HepG2 (cell line): ENCODE measurements around the gene RAET1L. TPM values are rescaled to one million over a fixed set of nuclear protein-coding genes. Genes with fewer than 3 reads are reported as not detected.

Source experiments
- ATAC-seq: fragments of 200-7000 bp; cut with Tn5 transposase; 3 replicates; pipeline ENCODE4 v1.9.1; 2020; ENCODE audit warnings: mild to moderate bottlenecking, moderate library complexity
- BruUV-seq: library from RNA; stranded (reverse); fragments of 400-500 nt; replicated peaks from 2 replicates; lab custom pipeline; 2021; lab: Mats Ljungman, UMichigan
- CTCF ChIA-PET: fragments of 300-600 bp; formaldehyde crosslinking; extraction: SDS; loops from one replicate; lab custom pipeline; 2021; ENCODE audit warnings: low total read pairs, inconsistent platforms, low intra/inter-chr PET ratio; lab: Yijun Ruan, JAX
- POLR2A ChIA-PET: fragments of 350-600 bp; sonication (Branson Sonifier 250); formaldehyde crosslinking; loops from one replicate; lab custom pipeline; 2020; ENCODE audit warnings: antibody characterized with exemption, inconsistent platforms; lab: Yijun Ruan, JAX
- DNase-seq: peaks from one replicate; pipeline ENCODE4 v3.0.0-alpha.2; 2015; ENCODE audit warnings: low spot score
- FAIRE-seq: peaks from 3 replicates; lab custom pipeline; 2011; peaks lifted over from hg19 to GRCh38; lab: Jason Lieb, UNC
- H2AFZ ChIP-seq: one replicate; pipeline ENCODE4 v1.6.1; 2011; ENCODE audit warnings: low read length, inconsistent platforms
- H3K27ac ChIP-seq: fragments of 300-600 bp; 3 replicates; pipeline ENCODE4 v1.8.0; 2011; ENCODE audit warnings: mixed run types, mild to moderate bottlenecking, mixed read lengths, low read length, inconsistent platforms; ENCODE audit not compliant: insufficient read depth; ENCODE audit errors: extremely low read length
- H3K27me3 ChIP-seq, 2 experiments: fragments of 200-600 bp in 1 of 2; 2 replicates in 1 of 2; 3 replicates in 1 of 2; pipeline versions ENCODE4 v1.6.0 to v1.8.0; 2011; ENCODE audit warnings: low read length in 2 of 2, mild to moderate bottlenecking in 2 of 2, moderate library complexity in 2 of 2, inconsistent platforms in 1 of 2; ENCODE audit not compliant: insufficient read depth in 2 of 2, control insufficient read depth in 1 of 2
- H3K36me3 ChIP-seq, 2 experiments: fragments of 200-600 bp in 1 of 2; replicated peaks in 1 of 2; 2 replicates in 1 of 2; 3 replicates in 1 of 2; pipeline versions ENCODE4 v1.5.1 to v1.8.0; 2011; ENCODE audit warnings: low read length in 2 of 2, inconsistent platforms in 1 of 2; ENCODE audit not compliant: insufficient read depth in 2 of 2, control insufficient read depth in 1 of 2
- H3K4me1 ChIP-seq: 2 replicates; pipeline ENCODE4 v1.5.1; 2012; ENCODE audit warnings: low read length, inconsistent platforms; ENCODE audit not compliant: insufficient read depth
- H3K4me2 ChIP-seq: 2 replicates; pipeline ENCODE4 v1.6.0; 2011; ENCODE audit warnings: low read depth, low read length, inconsistent platforms
- H3K4me3 ChIP-seq, 3 experiments: fragments of 200-600 bp in 1 of 3; sonication (generic), shearing (Covaris generic) in 1 of 3; replicated peaks in 1 of 3; 2 replicates each; pipeline ENCODE4 v1.5.1; 2011 to 2016; ENCODE audit warnings: low read length in 3 of 3, inconsistent platforms in 2 of 3, low read depth in 2 of 3, mild to moderate bottlenecking in 2 of 3, control low read depth in 1 of 3, mixed read lengths in 1 of 3; ENCODE audit not compliant: insufficient read depth in 1 of 3
- H3K79me2 ChIP-seq: one replicate; pipeline ENCODE4 v1.6.1; 2011; ENCODE audit warnings: low read length, inconsistent platforms; ENCODE audit not compliant: insufficient read depth
- H3K9ac ChIP-seq: 2 replicates; pipeline ENCODE4 v1.6.0; 2011; ENCODE audit warnings: mild to moderate bottlenecking, low read depth, low read length, inconsistent platforms; ENCODE audit not compliant: insufficient read depth
- H3K9me3 ChIP-seq: 2 replicates; pipeline ENCODE4 v1.5.1; 2012; ENCODE audit warnings: mild to moderate bottlenecking, low read length
- H4K20me1 ChIP-seq: 2 replicates; pipeline ENCODE4 v1.6.0; 2011; ENCODE audit warnings: inconsistent platforms, mild to moderate bottlenecking, low read length, moderate library complexity; ENCODE audit not compliant: insufficient read depth
- CBX5 ChIP-seq: sonication (generic); formaldehyde crosslinking; IDR thresholded peaks from 2 replicates; pipeline ENCODE4 v1.4.0; 2020; ENCODE audit warnings: missing genetic modification reagents, borderline replicate concordance
- MIER3 ChIP-seq: IDR thresholded peaks from 2 replicates; pipeline ENCODE4 v1.6.1; 2016; ENCODE audit warnings: missing compliant biosample characterization, borderline replicate concordance
- PLRG1 ChIP-seq: fragments of 450-650 bp; conservative IDR thresholded peaks from 2 replicates; pipeline ENCODE4 v1.6.1; 2016
- POLR2G ChIP-seq: fragments of 200-400 bp; formaldehyde crosslinking; IDR thresholded peaks from 2 replicates; pipeline ENCODE4 v1.6.1; 2018; ENCODE audit warnings: mild to moderate bottlenecking, low read depth, low read length, moderate library complexity
- RAD21 ChIP-seq: fragments of 450-650 bp; formaldehyde crosslinking; IDR thresholded peaks from 2 replicates; pipeline ENCODE4 v1.5.0; 2020; ENCODE audit warnings: mild to moderate bottlenecking
- SIN3A ChIP-seq: IDR thresholded peaks from 2 replicates; pipeline ENCODE4 v1.6.1; 2011; ENCODE audit warnings: low read depth, mild to moderate bottlenecking, control low read depth, low read length, borderline replicate concordance
- SOX5 ChIP-seq: IDR thresholded peaks from 2 replicates; pipeline ENCODE4 v1.6.1; 2016; ENCODE audit warnings: borderline replicate concordance
- ZNF562 ChIP-seq: sonication (generic); formaldehyde crosslinking; IDR thresholded peaks from 2 replicates; pipeline ENCODE4 v1.8.0; 2022; ENCODE audit warnings: missing genetic modification reagents, borderline replicate concordance
- WGBS: methylation state at CpG from one replicate; pipeline ENCODE4 v1.1.6; 2017; ENCODE audit warnings: low lambda C conversion rate; 5-methylcytosine and 5-hydroxymethylcytosine counted together
- in situ Hi-C: cut with HindIII; loops from 2 replicates; pipeline ENCODE4 v1.10.0; 2017; ENCODE audit warnings: low pct_unique_long_range_greater_than_20kb; ENCODE audit not compliant: extremely low pct_ligation_motif_present
- intact Hi-C: fragments of 100-400 bp; cut with micrococcal nuclease; formaldehyde crosslinking; loops from one replicate; pipeline ENCODE4 v1.10.0; 2022; ENCODE audit not compliant: unreplicated experiment
- polyA plus RNA-seq, 8 experiments: library from polyadenylated mRNA; depleted of rRNA in 3 of 8; stranded (reverse) in 7 of 8; unstranded in 1 of 8; fragments of >200 nt; fragmentation: Illumina TruSeq in 4 of 8; extraction: Trizol in 4 of 8; gene quantifications; 2 replicates each; pipeline versions ENCODE4 v1.2.1 to v1.2.3, GENCODE V29; 2011 to 2016; ENCODE audit warnings: low read depth in 4 of 8, missing spikeins in 1 of 8, mixed read lengths in 1 of 8; ENCODE audit not compliant: insufficient read depth in 1 of 8
- total RNA-seq, 5 experiments: library from RNA; depleted of rRNA; stranded (reverse); fragments of >200 nt; fragmentation: Illumina TruSeq; extraction: Trizol; gene quantifications; 2 replicates each; pipeline ENCODE4 v1.2.3, GENCODE V29; 2016; ENCODE audit warnings: low read depth in 1 of 5
- TF ChIP-seq, protein P1 (sequence below): sonication (generic); formaldehyde crosslinking; IDR thresholded peaks from 2 replicates; pipeline ENCODE4 v1.5.1; 2020; ENCODE audit warnings: mild to moderate bottlenecking, missing genetic modification reagents, borderline replicate concordance
- TF ChIP-seq, protein P2 (sequence below): IDR thresholded peaks from 2 replicates; pipeline ENCODE4 v1.6.1; 2016; ENCODE audit warnings: low read depth, missing genetic modification reagents, missing compliant biosample characterization
- TF ChIP-seq, protein P3 (sequence below): sonication (generic); formaldehyde crosslinking; IDR thresholded peaks from 2 replicates; pipeline ENCODE4 v1.8.1; 2022; ENCODE audit warnings: mild to moderate bottlenecking, missing genetic modification reagents
- TF ChIP-seq, protein P4 (sequence below): sonication (generic); formaldehyde crosslinking; conservative IDR thresholded peaks from 2 replicates; pipeline ENCODE4 v1.5.0; 2020; ENCODE audit warnings: missing genetic modification reagents
- TF ChIP-seq, protein P5 (sequence below): sonication (generic); formaldehyde crosslinking; IDR thresholded peaks from 2 replicates; pipeline ENCODE4 v1.4.0; 2020; ENCODE audit warnings: mild to moderate bottlenecking, missing genetic modification reagents

Gene RAET1L
- total and polyA plus RNA-seq, 2 of the 13 experiments (the other 11 are each of a cell fraction or from before 2014, with no cell fraction given) = not detected

DNA sequence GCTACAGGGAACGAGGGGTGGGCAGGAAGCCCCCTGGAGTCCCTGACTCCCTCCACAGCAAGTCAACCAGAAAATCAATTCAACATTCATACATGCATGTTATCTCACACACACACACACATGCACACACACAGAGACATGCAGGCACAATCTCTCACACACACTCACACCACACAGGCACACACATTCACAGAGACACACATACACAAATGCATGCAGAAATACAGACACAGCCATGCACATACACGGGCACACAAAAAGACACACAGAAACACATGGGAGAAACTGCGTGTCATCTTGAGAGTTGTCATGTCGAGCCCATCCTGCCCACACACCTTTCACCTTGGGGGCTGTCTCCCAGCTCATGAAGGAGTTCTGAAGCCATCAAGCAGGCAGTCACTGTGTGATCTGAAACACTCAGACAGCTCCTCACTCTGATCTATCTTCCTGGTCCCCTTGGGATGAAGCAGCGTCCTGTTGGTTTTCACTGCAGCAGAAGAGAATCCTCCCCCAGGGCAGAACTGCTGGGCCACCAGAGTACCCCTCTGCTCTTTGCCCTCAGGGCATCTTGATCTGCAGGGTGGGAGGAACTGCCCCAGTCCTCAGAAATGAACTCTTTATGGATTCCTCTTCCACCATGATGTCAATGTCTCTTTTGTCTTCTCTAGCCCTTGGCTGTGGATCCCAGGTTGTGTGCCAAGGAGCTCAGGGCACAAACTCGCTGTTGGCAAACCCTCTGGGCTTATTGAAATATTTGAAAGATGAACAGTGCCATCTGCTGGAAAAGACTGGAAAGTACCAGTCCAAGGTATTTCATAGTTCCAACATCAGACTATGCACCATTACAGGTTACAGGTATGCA, 8.8 kb downstream of the RAET1L start:
- H3K79me2 ChIP-seq = no peaks in the 10 kb centered on the region
- H3K36me3 ChIP-seq = no peaks in the 10 kb centered on the region
- peaks cover 4 to 30% of the 10 kb centered on the region in 2 experiments for H3K27me3 ChIP-seq
- DNase-seq (peak; percentile 69), ATAC-seq (peak; percentile 83), FAIRE-seq (peak; percentile 86)
- no peak overlapping the region for H3K27ac ChIP-seq
- CTCF ChIA-PET = interaction anchor here (1.3 to 3.9 kb wide), 6 partner anchors 9 to 182 kb away, joined by 3 to 64 read pairs (median 6); no protein-coding TSS in a partner anchor
- no peaks in the 10 kb centered on the region for H3K4me1 ChIP-seq
- no peak overlapping the region for H3K4me3 ChIP-seq
- no TSS peak for BruUV-seq
- H3K4me2 ChIP-seq = no peak overlapping the region
- no peaks in the 10 kb centered on the region for H3K9me3 ChIP-seq
- 2% methylated on average over 6 of the region's 6 CpGs for WGBS
- no peaks in the 10 kb centered on the region for H4K20me1 ChIP-seq
- in situ Hi-C loops = no loop called here
- no peak overlapping the region for H3K9ac ChIP-seq
- H2AFZ ChIP-seq = no peak overlapping the region
- intact Hi-C loops = loop anchor here (1.0 to 2.0 kb wide), 2 partner anchors 82 to 176 kb away; no protein-coding TSS in a partner anchor
- POLR2A ChIA-PET = no interaction called here
- TF ChIP-seq SOX5 (CRISPR knock-in tag) = no peak
- TF ChIP-seq POLR2G = no peak
- TF ChIP-seq, protein P1, sequence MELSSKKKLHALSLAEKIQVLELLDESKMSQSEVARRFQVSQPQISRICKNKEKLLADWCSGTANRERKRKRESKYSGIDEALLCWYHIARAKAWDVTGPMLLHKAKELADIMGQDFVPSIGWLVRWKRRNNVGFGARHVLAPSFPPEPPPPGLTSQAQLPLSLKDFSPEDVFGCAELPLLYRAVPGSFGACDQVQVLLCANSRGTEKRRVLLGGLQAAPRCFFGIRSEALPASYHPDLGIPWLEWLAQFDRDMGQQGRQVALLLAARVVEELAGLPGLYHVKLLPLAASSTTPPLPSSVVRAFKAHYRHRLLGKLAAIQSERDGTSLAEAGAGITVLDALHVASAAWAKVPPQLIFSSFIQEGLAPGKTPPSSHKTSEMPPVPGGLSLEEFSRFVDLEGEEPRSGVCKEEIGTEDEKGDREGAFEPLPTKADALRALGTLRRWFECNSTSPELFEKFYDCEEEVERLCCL (CRISPR knock-in tag) = no peak
- TF ChIP-seq CBX5 = no peak
- TF ChIP-seq, protein P2, sequence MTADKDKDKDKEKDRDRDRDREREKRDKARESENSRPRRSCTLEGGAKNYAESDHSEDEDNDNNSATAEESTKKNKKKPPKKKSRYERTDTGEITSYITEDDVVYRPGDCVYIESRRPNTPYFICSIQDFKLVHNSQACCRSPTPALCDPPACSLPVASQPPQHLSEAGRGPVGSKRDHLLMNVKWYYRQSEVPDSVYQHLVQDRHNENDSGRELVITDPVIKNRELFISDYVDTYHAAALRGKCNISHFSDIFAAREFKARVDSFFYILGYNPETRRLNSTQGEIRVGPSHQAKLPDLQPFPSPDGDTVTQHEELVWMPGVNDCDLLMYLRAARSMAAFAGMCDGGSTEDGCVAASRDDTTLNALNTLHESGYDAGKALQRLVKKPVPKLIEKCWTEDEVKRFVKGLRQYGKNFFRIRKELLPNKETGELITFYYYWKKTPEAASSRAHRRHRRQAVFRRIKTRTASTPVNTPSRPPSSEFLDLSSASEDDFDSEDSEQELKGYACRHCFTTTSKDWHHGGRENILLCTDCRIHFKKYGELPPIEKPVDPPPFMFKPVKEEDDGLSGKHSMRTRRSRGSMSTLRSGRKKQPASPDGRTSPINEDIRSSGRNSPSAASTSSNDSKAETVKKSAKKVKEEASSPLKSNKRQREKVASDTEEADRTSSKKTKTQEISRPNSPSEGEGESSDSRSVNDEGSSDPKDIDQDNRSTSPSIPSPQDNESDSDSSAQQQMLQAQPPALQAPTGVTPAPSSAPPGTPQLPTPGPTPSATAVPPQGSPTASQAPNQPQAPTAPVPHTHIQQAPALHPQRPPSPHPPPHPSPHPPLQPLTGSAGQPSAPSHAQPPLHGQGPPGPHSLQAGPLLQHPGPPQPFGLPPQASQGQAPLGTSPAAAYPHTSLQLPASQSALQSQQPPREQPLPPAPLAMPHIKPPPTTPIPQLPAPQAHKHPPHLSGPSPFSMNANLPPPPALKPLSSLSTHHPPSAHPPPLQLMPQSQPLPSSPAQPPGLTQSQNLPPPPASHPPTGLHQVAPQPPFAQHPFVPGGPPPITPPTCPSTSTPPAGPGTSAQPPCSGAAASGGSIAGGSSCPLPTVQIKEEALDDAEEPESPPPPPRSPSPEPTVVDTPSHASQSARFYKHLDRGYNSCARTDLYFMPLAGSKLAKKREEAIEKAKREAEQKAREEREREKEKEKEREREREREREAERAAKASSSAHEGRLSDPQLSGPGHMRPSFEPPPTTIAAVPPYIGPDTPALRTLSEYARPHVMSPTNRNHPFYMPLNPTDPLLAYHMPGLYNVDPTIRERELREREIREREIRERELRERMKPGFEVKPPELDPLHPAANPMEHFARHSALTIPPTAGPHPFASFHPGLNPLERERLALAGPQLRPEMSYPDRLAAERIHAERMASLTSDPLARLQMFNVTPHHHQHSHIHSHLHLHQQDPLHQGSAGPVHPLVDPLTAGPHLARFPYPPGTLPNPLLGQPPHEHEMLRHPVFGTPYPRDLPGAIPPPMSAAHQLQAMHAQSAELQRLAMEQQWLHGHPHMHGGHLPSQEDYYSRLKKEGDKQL (CRISPR knock-in tag) = no peak
- no peak for TF ChIP-seq MIER3
- no peak for TF ChIP-seq ZNF562 (CRISPR knock-in tag)
- no peak for TF ChIP-seq PLRG1
- TF ChIP-seq, protein P3, sequence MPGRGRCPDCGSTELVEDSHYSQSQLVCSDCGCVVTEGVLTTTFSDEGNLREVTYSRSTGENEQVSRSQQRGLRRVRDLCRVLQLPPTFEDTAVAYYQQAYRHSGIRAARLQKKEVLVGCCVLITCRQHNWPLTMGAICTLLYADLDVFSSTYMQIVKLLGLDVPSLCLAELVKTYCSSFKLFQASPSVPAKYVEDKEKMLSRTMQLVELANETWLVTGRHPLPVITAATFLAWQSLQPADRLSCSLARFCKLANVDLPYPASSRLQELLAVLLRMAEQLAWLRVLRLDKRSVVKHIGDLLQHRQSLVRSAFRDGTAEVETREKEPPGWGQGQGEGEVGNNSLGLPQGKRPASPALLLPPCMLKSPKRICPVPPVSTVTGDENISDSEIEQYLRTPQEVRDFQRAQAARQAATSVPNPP = no peak
- peak; percentile 83 for TF ChIP-seq RAD21 (CRISPR knock-in tag)
- no peak for TF ChIP-seq SIN3A
- TF ChIP-seq, protein P4, sequence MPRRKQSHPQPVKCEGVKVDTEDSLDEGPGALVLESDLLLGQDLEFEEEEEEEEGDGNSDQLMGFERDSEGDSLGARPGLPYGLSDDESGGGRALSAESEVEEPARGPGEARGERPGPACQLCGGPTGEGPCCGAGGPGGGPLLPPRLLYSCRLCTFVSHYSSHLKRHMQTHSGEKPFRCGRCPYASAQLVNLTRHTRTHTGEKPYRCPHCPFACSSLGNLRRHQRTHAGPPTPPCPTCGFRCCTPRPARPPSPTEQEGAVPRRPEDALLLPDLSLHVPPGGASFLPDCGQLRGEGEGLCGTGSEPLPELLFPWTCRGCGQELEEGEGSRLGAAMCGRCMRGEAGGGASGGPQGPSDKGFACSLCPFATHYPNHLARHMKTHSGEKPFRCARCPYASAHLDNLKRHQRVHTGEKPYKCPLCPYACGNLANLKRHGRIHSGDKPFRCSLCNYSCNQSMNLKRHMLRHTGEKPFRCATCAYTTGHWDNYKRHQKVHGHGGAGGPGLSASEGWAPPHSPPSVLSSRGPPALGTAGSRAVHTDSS (CRISPR knock-in tag) = no peak
- TF ChIP-seq, protein P5, sequence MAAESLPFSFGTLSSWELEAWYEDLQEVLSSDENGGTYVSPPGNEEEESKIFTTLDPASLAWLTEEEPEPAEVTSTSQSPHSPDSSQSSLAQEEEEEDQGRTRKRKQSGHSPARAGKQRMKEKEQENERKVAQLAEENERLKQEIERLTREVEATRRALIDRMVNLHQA (CRISPR knock-in tag) = no peak
